GF-D8 (cell line): ENCODE data around the gene EFNA2.
"Not testable (repeated sequence)": the region's sequence is repeated elsewhere in the genome, so short reads cannot be mapped to it uniquely, and the experiment has no call there.

Source experiments
- DNase-seq: peaks from one replicate; lab custom pipeline; 2025; lab: John Stamatoyannopoulos, UW

The EFNA2 gene

DNA sequence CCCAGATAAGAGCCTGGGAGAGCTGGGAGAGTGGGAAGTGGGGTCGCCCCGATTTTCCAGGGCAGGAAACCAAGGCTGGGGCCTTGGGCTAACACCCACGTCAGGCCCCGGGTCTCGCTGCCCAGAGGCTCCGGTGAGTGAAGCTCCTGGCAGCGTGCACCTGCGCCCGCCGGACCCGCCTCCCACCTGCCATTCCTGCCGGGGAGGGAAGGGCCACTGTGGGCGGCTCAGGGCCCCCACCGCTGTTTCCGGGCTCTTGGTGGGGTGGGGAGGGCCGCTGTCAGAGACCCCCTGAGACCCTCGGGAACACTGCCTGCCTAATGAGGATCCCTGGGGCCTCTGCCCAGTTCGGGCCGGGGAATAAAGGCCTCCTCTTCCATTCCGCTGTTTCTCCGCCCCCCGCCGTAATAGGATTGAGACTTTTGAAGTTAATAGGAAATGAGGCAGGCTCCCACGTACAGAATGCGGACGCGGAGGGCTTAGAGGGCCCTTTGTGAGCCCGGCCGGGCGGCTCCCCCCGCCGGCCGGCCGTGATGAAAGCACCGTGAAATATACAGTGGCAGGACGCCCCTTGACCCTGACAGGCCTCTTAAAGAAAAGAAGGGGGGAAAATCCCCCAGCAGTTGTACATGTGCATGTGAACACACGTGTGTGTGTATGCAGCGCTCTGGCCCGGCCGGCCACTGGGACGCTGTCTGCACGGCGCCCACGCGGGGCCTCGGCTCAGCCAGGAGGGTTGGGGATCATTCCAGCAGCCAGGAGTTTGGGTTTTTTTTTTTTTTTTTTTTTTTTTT, 33.2 kb downstream of the EFNA2 start:
- no peak for DNase-seq

DNA sequence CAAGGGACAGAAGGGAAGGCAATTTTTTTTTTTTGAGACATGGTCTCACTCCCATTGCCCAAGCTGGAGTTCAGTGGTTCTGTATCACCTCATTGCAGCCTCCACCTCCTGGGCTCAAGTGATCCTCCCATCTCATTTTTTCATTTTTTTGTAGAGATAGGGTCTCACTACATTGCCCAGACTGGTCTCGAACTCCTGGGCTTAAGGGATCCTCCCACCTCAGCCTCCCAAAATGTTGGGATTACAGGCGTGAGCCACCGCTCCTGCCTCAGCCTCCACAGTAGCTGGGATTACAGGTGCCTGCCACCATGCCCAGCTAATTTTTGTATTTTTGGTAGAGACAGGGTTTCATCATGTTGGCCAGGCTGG, 34.6 kb downstream of the EFNA2 start:
- not testable (repeated sequence) for DNase-seq

DNA sequence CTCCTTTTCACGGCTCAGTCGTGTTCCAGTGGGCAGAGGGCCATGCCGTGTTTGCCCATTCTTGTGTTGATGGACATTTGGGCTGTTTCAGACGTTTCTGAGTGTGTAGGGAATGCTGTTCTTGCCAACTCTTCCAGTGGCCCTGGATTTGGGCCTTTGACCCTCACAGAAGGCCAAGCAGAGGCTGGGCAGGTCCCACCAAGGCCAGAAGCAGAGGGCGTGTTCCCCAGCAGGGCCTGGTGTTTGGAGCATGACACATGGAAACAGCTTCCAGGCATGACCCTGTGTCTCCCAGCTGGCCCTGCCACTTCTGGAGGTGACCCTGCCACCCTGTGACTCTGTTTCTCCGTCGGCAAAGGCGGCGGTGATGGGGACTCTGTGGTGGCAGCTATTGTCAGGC, 35.9 kb downstream of the EFNA2 start:
- DNase-seq, result no peak

DNA sequence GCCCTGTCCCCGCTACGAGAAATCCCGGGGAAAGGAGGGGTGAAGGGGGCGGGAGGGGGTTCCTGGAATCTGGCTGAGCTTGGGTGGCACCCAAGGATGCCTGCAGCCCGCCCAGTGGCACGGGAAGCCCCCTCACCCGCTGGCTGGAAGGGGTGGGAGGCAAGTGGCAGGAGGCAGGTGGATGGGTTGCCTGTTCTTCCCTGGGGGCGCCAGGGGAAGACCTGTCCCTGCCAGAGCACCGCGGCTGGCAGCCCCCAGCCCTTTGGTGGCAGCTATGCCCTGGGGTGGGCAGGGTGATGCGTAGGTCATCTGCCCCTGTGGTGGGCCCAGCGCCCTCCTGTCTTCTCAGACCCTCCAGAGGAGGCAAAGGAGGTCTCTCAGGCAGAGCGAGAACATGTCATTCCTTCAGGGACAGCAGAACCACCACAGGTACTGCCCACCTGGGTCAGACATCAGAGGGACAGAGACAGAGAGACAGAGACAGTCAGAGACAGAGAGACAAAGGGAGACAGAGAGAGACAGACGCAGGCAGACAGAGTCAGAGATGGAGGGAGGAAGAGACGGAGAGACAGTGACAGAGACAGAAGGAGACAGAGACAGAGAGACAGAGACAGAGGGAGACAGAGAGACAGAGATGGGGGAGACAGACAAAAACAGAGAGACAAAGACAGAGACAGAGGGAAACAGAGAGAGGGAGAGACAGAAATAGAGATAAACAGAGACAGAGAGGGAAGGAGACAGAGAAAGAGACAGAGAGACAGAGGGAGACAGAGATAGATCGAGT, 36.7 kb downstream of the EFNA2 start:
- no peak for DNase-seq

DNA sequence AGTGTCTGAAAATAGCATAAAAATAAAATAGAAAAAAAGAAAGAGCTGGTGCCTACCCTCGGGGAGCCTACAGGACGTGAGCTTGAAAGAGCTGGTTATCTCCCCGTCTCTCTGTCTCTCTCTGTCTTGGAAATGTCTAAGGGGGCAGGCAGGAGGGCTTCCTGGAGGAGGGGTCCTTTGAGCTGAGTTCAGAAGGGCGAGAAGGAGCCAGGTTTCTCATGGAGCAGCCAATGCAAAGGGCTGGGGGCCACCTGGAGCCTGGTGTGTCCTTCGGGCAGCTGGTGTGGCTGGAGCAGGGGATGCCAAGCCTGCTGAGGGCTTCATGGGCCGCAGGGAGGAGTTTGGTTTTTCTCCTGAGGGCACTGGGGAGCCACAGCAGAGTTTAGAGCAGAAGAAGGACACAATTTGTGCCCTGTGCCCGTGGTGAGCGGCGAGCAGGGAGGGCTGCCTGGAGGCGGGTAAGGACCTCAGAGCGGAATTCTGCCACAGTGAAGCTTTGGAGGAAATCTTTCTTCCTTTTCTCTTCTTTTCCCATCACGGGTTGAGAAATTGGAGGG, 38.7 kb downstream of the EFNA2 start:
- no peak for DNase-seq

DNA sequence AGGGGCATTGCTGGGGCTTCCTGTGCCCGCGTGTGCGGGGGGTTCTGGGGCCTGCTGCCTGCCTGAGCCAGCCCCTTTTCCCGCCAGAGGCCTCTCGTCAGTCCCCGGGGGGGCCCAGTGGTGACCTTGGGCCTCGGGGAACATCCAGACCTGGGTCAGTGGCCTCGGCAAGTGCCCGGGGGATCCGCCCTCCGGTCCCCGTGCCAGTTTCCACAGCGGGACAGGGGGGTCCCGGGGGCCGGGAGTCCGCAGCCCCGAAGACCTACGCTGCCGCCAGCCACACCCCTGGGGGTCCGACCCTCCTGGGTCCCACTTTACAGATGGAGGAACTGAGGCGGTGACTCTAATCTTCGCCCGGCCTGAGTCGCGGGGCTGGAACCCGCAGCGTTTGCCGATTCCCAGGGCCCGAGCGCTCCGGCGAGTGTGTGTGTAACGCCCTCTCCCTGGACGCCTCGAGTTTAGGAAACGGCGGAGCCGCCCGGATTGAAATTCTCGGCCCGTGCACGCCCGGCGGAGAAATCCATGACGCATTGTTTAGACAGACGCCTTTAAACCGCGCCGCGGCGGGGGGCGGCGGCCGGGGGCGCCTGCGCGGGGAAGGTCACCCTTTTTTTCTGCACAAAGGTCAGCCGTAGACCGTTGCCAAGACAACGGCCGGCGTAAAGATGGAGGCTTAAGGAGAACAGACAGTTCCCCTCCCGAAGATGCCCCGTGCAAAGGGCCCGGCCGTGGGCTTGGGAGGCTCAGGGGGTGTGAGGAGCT, 39.3 kb downstream of the EFNA2 start:
- DNase-seq, result no peak

DNA sequence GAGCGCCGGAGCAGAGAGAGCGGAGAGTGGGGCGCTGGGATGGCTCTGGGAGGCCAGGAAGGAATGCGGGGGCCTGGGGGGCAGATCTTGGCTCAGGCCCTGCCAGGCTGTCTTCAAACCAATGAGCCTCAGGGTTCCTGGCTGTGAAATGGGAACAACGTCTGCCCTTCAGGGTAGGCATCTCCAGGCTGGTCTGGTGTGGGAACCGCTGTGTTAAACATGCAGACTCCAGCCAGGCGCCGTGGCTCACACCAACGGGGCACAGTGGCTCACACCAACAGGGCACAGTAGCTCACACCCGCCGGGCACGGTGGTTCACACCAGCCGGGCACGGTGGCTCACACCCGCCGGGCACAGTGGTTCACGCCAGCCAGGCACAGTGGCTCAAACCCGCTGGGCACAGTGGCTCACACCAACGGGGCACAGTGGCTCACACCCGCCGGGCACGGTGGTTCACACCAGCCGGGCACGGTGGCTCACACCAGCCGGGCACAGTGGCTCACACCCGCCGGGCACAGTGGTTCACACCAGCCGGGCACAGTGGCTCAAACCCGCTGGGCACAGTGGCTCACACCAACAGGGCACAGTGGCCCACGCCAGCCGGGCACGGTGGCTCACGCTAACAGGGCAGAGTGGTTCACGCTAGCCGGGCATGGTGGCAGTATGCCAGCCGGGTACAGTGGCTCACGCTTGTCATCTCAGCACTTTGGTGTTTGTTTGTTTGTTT, 40.1 kb downstream of the EFNA2 start:
- DNase-seq, result no peak

DNA sequence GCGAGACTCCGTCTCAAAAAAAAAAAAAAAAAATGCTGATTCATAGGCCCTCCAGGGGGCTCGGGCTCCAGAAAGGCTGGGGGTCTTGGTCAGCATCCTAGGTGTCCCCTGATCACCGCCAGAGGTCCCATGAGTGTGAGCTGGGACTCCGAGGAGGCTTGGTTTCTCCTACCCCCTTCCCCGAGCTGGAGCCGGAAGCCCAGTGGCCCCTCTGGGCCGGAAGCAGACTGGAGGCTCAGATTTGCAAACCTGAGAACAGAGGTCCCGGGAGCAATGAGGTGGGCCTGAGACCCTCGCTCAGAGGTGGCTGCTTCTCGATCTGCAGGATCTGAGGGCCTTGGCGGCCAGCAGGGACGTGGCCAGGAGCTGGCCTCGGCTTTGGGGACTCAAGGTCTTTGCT, 41.5 kb downstream of the EFNA2 start:
- DNase-seq, result no peak

DNA sequence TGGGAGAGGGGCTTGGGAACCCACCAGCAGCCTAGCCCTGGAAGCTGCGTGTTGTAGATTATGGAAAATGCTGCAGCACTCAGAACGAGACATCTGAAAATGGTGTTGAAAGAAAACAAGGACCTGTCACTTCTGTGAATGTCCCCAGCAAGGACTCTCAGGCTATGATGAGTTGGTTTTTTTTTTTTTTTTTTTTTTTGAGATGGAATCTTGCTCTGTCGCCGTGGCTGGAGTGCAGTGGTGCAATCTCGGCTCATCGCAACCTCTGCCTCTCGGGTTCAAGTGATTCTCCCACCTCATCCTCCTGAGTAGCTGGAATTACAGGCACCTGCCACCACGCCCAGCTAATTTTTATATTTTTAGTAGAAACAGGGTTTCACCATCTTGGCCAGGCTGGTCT, 46.5 kb downstream of the EFNA2 start:
- DNase-seq, result not testable (repeated sequence)

DNA sequence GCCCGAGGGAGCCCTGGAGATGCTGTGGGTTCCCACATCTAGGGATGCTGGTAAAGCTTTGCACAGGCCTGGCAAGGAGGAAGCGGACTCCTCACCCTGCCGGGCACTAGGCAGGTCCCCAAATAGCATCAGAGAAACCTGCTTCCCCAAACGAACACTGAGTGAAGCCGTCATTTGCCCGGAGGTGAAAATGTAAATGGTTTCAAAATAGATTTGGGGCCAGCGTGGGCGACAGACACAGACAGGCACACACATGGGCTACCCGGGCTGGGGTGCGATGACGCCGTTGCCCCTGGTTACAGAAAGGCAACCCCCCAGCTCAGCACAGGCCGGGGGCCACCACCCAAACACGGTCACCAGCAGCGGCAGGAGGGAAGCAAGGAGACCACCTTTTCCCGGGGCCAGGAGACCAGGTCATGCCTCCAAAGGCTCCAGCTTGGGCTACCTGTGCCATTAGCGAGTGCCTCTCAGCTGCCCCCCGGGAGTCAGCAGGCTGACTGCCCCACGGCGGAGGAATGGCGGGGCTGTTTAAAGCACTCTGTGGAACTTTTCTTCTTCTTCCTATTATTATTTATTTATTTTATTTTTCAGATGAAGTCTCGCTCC, 50.5 kb downstream of the EFNA2 start:
- no peak for DNase-seq

DNA sequence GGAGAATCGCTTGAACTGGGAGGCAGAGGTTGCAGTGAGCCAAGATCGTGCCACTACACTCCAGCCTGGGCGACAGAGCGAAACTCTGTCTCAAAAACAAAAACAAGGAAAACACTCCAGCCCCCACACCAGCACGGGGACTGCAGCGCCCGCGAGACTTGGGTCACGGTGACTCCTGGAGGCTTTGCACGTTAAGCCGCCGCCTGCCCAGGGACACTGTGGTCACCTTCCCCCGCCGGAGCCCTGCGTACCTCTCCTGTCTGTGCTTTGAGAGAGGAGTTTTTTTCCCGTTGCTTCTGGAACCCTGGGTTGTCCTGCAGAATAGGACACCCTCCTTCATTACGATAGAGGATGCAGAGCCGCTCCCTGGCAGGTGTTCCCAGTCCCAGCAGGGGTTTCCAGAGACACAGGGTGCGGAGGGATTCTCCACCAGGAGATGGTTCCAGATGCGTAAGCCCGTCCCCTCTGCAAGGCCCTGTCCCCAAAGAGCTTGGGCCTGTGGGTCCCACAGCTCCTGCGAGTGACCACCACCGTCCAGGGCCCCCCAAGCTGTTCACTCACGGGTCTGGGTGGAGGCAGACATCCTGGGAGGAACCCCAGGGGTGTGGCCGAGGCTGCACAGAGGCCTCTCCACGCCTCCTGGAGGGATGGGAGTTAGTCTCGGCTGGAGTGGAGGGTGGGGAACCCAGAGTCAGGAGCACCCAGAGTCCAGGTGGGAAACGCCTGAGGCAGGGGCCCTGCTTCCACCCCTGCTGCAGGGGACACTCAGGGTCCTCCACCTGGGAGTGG, 55.2 kb downstream of the EFNA2 start:
- DNase-seq, result no peak

DNA sequence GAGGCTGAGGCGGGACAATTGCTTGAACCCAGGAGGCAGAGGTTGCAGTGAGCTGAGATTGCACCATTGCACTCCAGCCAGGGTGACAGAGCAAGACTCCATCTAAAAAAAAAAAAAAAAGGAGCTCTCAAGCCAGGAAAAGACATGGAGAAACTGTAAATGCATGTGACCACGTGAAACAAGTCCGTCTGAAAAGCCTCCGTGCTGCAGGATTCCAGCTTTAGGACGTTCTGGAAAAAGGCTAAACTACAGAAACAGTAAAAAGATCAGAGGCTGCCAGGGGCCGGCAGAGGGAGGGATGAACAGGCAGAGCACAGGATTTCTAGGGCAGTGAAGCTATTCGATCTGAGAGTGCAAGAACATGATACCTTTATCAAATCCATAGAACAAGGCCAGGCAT, 57.4 kb downstream of the EFNA2 start:
- DNase-seq, result no peak

DNA sequence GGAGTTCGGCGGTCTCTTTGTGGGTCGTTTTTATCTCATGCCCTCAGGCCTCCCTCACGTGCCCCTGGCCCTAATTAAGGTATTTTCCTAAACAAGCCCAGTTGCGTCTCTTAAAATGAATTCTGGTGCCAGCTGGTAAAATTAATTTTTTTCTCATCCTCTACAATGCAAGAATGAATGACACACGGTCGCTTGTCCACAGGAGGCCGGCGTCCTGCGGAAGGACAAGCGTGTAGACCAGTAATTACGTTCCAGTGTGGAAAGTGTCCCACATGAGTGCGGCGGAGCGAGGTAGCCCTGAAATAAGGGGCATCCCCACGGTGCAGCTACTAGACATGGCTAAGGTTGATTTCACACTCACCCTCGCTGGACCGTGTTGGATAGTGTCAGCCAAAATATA, 63.5 kb downstream of the EFNA2 start:
- DNase-seq, result no peak

DNA sequence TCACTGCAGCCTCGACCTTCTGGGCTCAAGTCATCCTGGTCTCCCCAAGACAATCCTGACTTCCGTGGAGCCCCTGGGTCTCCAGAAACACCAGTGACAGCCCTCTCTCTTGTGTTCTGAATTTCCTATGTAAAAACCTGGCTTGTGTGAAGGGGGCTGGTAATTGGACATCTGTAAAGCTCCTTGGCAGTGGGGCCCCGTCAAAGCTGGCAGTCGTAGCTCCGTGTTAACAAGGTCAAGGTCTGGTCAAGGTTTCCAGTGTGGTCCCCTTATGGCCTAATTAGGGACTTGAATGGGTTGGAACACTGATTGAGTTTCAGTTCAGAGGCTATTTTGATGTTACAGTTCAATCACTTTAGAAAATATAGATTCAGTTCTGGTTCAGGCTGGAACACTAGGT, 65.2 kb downstream of the EFNA2 start:
- no peak for DNase-seq
